H1 (cell line): ENCODE results near the gene KRTAP12-4.

Experiments
- CTCF ChIP-seq, 3 experiments: IDR thresholded peaks; 1 replicate in 2 of 3; 2 replicates in 1 of 3; pipeline versions ENCODE4 v1.5.1 to v1.6.1; 2011; ENCODE audit warnings: low read length in 3 of 3, mild to moderate bottlenecking in 3 of 3, inconsistent platforms in 2 of 3, low read depth in 1 of 3, moderate library complexity in 1 of 3; ENCODE audit not compliant: insufficient read depth in 1 of 3; ENCODE audit errors: control extremely low read depth in 1 of 3
- NRF1 ChIP-seq: IDR thresholded peaks from 2 replicates; pipeline ENCODE4 v1.6.1; 2011; ENCODE audit warnings: mild to moderate bottlenecking, low read depth, low read length, improper control_type of control experiment
- POLR2A ChIP-seq, 2 experiments: IDR thresholded peaks; 1 replicate in 1 of 2; 2 replicates in 1 of 2; pipeline ENCODE4 v1.6.1; 2011; ENCODE audit warnings: low read depth in 2 of 2, low read length in 2 of 2, mild to moderate bottlenecking in 2 of 2; ENCODE audit errors: control extremely low read depth in 1 of 2
- POLR2AphosphoS5 ChIP-seq: IDR thresholded peaks from 2 replicates; pipeline ENCODE4 v1.6.1; 2011; ENCODE audit warnings: low read depth, low read length
- POU5F1 ChIP-seq: IDR thresholded peaks from 2 replicates; pipeline ENCODE4 v1.6.1; 2011; ENCODE audit warnings: low read depth, mild to moderate bottlenecking, low read length, moderate library complexity
- SIRT6 ChIP-seq: IDR thresholded peaks from one replicate; pipeline ENCODE4 v1.7.1; 2012; ENCODE audit warnings: low read length, inconsistent platforms

GRCh38 chr21:44612669-44613229 is 41.7 kb downstream of the KRTAP12-4 start:
- TF ChIP-seq CTCF (IDR thresholded peaks at IDR 0.05; ENCODE audit: control extremely low read depth in 1 of 3, insufficient read depth in 1 of 3, low read depth in 1 of 3, low read length in 3 of 3) (no peak), SIRT6 (no peak), POU5F1 (no peak), NRF1 (no peak), POLR2AphosphoS5 (no peak), POLR2A (IDR thresholded peaks at IDR 0.05; ENCODE audit: control extremely low read depth in 1 of 2, low read depth in 2 of 2, low read length in 2 of 2) (no peak)
